D341Med (cell line): ENCODE data around the gene NEXN.
"Not testable (repeated sequence)": the region's sequence is repeated elsewhere in the genome, so short reads cannot be mapped to it uniquely, and the experiment has no call there.

Experiments used
- DNase-seq: peaks from one replicate; pipeline ENCODE4 v3.0.0; 2012; ENCODE audit warnings: low spot score

The NEXN gene

GRCh38 chr1:77966291-77966690 lies 77.9 kb downstream of the NEXN start:
- no peak for DNase-seq

- no peak for DNase-seq
Observed at GRCh38 chr1:77970192-77970591, 81.8 kb downstream of the NEXN start.

- DNase-seq = no peak
Observed at GRCh38 chr1:77972080-77972479, 83.7 kb downstream of the NEXN start.

GRCh38 chr1:77975386-77975785 lies 87.0 kb downstream of the NEXN start:
- no peak for DNase-seq

- DNase-seq = no peak
Observed at GRCh38 chr1:77975907-77976306, 87.5 kb downstream of the NEXN start.

GRCh38 chr1:77976433-77977076 lies 88.1 kb downstream of the NEXN start:
- DNase-seq = no peak

- DNase-seq = no peak
Observed at GRCh38 chr1:77977989-77978292, 89.5 kb downstream of the NEXN start.

- peak; percentile 57 for DNase-seq
Observed at GRCh38 chr1:77978293-77978968, 90.0 kb downstream of the NEXN start.

- DNase-seq = peak; percentile 86
Observed at GRCh38 chr1:77978969-77979876, 90.8 kb downstream of the NEXN start, which contains the start of gene FUBP1. TSS of gene FUBP1 (minus strand) at chr1:77979072. CDS start at chr1:77979004, 68 bp downstream.

- not testable (repeated sequence) for DNase-seq
Observed at GRCh38 chr1:77983352-77983996, 95.0 kb downstream of the NEXN start.

GRCh38 chr1:77983997-77984355 lies 95.6 kb downstream of the NEXN start:
- no peak for DNase-seq

- no peak for DNase-seq
Observed at GRCh38 chr1:77984629-77985028, 96.2 kb downstream of the NEXN start.

GRCh38 chr1:77986810-77987209 lies 98.4 kb downstream of the NEXN start:
- no peak for DNase-seq

- no peak for DNase-seq
Observed at GRCh38 chr1:77987919-77988318, 99.5 kb downstream of the NEXN start.

GRCh38 chr1:77989744-77990143 lies 101.3 kb downstream of the NEXN start:
- DNase-seq = no peak

- DNase-seq = no peak
Observed at GRCh38 chr1:77990629-77991204, 102.3 kb downstream of the NEXN start.

- DNase-seq = no peak
Observed at GRCh38 chr1:77991638-77992037, 103.2 kb downstream of the NEXN start.
